GM23338 (cell line): ENCODE measurements around the gene GRM8. TPM values are rescaled to one million over a fixed set of nuclear protein-coding genes. Genes with fewer than 3 reads are reported as not detected.

Experiments
- ATAC-seq: fragments of 200-7000 bp; cut with Tn5 transposase; 3 replicates; pipeline ENCODE4 v1.9.1; 2020
- DNase-seq: peaks from one replicate; pipeline ENCODE4 v3.0.0-alpha.2; 2015; ENCODE audit warnings: low spot score
- H2AFZ ChIP-seq: fragments of 200-600 bp; sonication (generic); 2 replicates; pipeline ENCODE4 v1.8.0; 2016; ENCODE audit warnings: antibody characterized with exemption, mild to moderate bottlenecking, moderate library complexity
- H3F3A ChIP-seq: fragments of 200-600 bp; sonication (generic); replicated peaks from 2 replicates; pipeline ENCODE4 v1.8.0; 2017; ENCODE audit warnings: antibody characterized with exemption, mixed run types, low read depth
- H3K27ac ChIP-seq: fragments of 200-600 bp; sonication (generic); 2 replicates; pipeline ENCODE4 v1.6.1; 2016; ENCODE audit warnings: low read depth
- H3K27me3 ChIP-seq: fragments of 200-600 bp; sonication (generic); 2 replicates; pipeline ENCODE4 v1.8.0; 2016; ENCODE audit warnings: mild to moderate bottlenecking, mixed run types, moderate library complexity; ENCODE audit not compliant: insufficient read depth
- H3K36me3 ChIP-seq: fragments of 200-600 bp; sonication (generic); 2 replicates; pipeline ENCODE4 v1.8.0; 2016; ENCODE audit warnings: mild to moderate bottlenecking; ENCODE audit not compliant: insufficient read depth
- H3K4me1 ChIP-seq: fragments of 200-600 bp; sonication (generic); 2 replicates; pipeline ENCODE4 v1.8.0; 2016; ENCODE audit warnings: mild to moderate bottlenecking, moderate library complexity; ENCODE audit not compliant: insufficient read depth
- H3K4me2 ChIP-seq: fragments of 200-600 bp; sonication (generic); 2 replicates; pipeline ENCODE4 v1.7.1; 2017; ENCODE audit warnings: mixed run types
- H3K4me3 ChIP-seq: fragments of 200-600 bp; sonication (generic); 2 replicates; pipeline ENCODE4 v1.6.1; 2016; ENCODE audit warnings: mixed run types
- H3K79me2 ChIP-seq: fragments of 200-600 bp; sonication (generic); replicated peaks from 2 replicates; pipeline ENCODE4 v1.8.0; 2017; ENCODE audit warnings: mild to moderate bottlenecking; ENCODE audit not compliant: insufficient read depth
- H3K9me2 ChIP-seq: fragments of 200-600 bp; sonication (generic); 2 replicates; pipeline ENCODE4 v1.8.0; 2017; ENCODE audit not compliant: insufficient read depth
- H4K20me1 ChIP-seq: fragments of 200-600 bp; sonication (generic); replicated peaks from 2 replicates; pipeline ENCODE4 v1.8.0; 2017; ENCODE audit warnings: mild to moderate bottlenecking; ENCODE audit not compliant: insufficient read depth
- H3K27ac Mint-ChIP-seq: 2 replicates; pipeline ENCODE4 v1.8.0; 2020; ENCODE audit warnings: inconsistent platforms, mild to moderate bottlenecking, moderate library complexity, mixed read lengths
- H3K27me3 Mint-ChIP-seq: 3 replicates; pipeline ENCODE4 v1.8.0; 2022; ENCODE audit warnings: low read depth, mild to moderate bottlenecking, moderate library complexity, mixed read lengths, inconsistent platforms; ENCODE audit not compliant: insufficient read depth, poor library complexity
- H3K36me3 Mint-ChIP-seq: 3 replicates; pipeline ENCODE4 v1.8.0; 2021; ENCODE audit warnings: low read depth, mild to moderate bottlenecking, inconsistent platforms, moderate library complexity, mixed read lengths
- H3K4me1 Mint-ChIP-seq: 3 replicates; pipeline ENCODE4 v1.8.0; 2020; ENCODE audit warnings: mild to moderate bottlenecking, inconsistent platforms, mixed read lengths
- H3K4me3 Mint-ChIP-seq: 3 replicates; pipeline ENCODE4 v1.8.0; 2021; ENCODE audit warnings: moderate library complexity, mild to moderate bottlenecking, inconsistent platforms, mixed read lengths
- H3K9me3 Mint-ChIP-seq: 3 replicates; pipeline ENCODE4 v1.8.0; 2020; ENCODE audit warnings: moderate library complexity, mild to moderate bottlenecking, inconsistent platforms, mixed read lengths
- EZH2 ChIP-seq: fragments of 200-600 bp; sonication (generic); IDR thresholded peaks from one replicate; pipeline ENCODE4 v1.8.0; 2017; ENCODE audit warnings: antibody characterized with exemption, mild to moderate bottlenecking, low read depth; ENCODE audit not compliant: unreplicated experiment
- EZH2phosphoT487 ChIP-seq: fragments of 200-600 bp; sonication (generic); IDR thresholded peaks from one replicate; pipeline ENCODE4 v1.8.1; 2018; ENCODE audit warnings: antibody characterized with exemption; ENCODE audit not compliant: unreplicated experiment
- NANOG ChIP-seq: IDR thresholded peaks from 2 replicates; pipeline ENCODE4 v1.6.1; 2016; ENCODE audit warnings: antibody characterized with exemption, borderline replicate concordance
- ZNF114 ChIP-seq: fragments of 250-450 bp; sonication (Bioruptor Pico); IDR thresholded peaks from 2 replicates; pipeline ENCODE4 v1.5.0; 2020; ENCODE audit warnings: mild to moderate bottlenecking, moderate library complexity
- polyA plus RNA-seq: library from polyadenylated mRNA; unstranded; fragments of >200 nt; fragmentation: Nextera tagmentation; extraction: Ambion mirVana; gene quantifications from 2 replicates; pipeline ENCODE4 v1.2.1, GENCODE V29; 2016
- total RNA-seq: library from RNA; depleted of rRNA; stranded (reverse); fragments of >200 nt; shearing (Covaris generic); gene quantifications from 2 replicates; pipeline ENCODE4 v1.2.3, GENCODE V29; 2014
- TF ChIP-seq, protein P1 (sequence below): IDR thresholded peaks from one replicate; pipeline ENCODE4 v1.6.1; 2018; ENCODE audit warnings: antibody characterized with exemption; ENCODE audit not compliant: unreplicated experiment
- TF ChIP-seq, protein P2 (sequence below): fragments of 250-450 bp; sonication (Bioruptor Pico); IDR thresholded peaks from 2 replicates; pipeline ENCODE4 v1.5.0; 2020; ENCODE audit warnings: mild to moderate bottlenecking, moderate library complexity

GRM8 gene
- total and polyA plus RNA-seq, 2 experiments from 2014 or later: 1.9 to 6.6 TPM

DNA sequence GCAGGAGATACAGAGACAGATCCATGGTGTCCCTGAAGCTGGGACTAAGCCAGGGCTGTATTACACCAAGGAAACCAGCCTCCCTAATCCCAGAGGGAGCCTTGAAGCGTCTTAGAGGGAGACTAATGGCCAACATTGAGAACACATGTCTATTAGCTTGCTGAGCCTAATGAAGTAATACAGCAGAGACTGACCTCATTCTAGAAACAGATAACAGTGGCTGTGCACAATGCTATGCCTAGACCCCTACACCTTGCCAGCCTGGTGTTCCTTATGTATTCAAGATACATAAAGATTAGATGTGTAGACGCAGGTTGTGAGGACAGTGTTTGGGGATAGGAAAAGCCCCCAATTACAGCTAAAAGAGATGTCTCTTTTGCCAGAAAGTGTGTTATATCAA lies 19.1 kb downstream of the GRM8 start (continued):
- TF ChIP-seq, protein P1, sequence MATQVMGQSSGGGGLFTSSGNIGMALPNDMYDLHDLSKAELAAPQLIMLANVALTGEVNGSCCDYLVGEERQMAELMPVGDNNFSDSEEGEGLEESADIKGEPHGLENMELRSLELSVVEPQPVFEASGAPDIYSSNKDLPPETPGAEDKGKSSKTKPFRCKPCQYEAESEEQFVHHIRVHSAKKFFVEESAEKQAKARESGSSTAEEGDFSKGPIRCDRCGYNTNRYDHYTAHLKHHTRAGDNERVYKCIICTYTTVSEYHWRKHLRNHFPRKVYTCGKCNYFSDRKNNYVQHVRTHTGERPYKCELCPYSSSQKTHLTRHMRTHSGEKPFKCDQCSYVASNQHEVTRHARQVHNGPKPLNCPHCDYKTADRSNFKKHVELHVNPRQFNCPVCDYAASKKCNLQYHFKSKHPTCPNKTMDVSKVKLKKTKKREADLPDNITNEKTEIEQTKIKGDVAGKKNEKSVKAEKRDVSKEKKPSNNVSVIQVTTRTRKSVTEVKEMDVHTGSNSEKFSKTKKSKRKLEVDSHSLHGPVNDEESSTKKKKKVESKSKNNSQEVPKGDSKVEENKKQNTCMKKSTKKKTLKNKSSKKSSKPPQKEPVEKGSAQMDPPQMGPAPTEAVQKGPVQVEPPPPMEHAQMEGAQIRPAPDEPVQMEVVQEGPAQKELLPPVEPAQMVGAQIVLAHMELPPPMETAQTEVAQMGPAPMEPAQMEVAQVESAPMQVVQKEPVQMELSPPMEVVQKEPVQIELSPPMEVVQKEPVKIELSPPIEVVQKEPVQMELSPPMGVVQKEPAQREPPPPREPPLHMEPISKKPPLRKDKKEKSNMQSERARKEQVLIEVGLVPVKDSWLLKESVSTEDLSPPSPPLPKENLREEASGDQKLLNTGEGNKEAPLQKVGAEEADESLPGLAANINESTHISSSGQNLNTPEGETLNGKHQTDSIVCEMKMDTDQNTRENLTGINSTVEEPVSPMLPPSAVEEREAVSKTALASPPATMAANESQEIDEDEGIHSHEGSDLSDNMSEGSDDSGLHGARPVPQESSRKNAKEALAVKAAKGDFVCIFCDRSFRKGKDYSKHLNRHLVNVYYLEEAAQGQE: no peak
- no peak for TF ChIP-seq EZH2

DNA sequence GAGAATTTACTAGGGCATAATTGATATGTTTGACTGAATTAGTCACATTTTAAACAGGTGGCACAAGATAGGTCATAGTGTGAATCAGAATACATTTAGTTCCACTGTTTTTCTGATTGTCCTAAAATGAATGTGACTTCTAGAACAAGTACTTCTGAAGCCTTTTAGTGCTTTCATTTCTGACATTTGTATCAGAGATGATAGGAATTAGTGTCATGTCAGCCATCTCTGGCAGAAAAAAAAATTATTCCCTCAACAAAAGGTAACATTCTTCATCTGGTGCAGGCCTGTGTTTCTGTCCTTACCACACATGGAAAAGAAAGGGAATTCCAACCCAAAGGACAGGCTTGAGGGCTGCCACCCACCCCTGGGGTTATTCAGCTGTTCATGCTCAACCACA lies 21.3 kb downstream of the GRM8 start:
- Histone ChIP-seq H4K20me1 (no peaks in the 10 kb centered on the region), H3F3A (no peaks in the 10 kb centered on the region), H3K9me2 (no peaks in the 10 kb centered on the region), H3K4me3 (no peak overlapping the region), H3K79me2 (no peaks in the 10 kb centered on the region), H2AFZ (no peak overlapping the region), H3K36me3 (no peaks in the 10 kb centered on the region), H3K4me2 (no peak overlapping the region), H3K4me1 (no peaks in the 10 kb centered on the region; the same call in none of the 2 replicates), H3K27me3 (no peaks in the 10 kb centered on the region), H3K27ac (no peak overlapping the region)
- DNase-seq (no peak), ATAC-seq (no peak)
- Mint-ChIP-seq H3K4me1 (peaks cover 24% of the 10 kb centered on the region), H3K4me3 (no peak overlapping the region), H3K36me3 (no peaks in the 10 kb centered on the region), H3K9me3 (no peaks in the 10 kb centered on the region), H3K27me3 (peaks cover 1% of the 10 kb centered on the region), H3K27ac (no peak overlapping the region)
- TF ChIP-seq NANOG: no peak

- no peaks in the 10 kb centered on the region for H3K27me3 ChIP-seq
- H3K4me3 Mint-ChIP-seq: no peak overlapping the region
- no peaks in the 10 kb centered on the region for H3K79me2 ChIP-seq
- H3K9me2 ChIP-seq: no peaks in the 10 kb centered on the region
- peaks cover 29% of the 10 kb centered on the region for H3K4me1 Mint-ChIP-seq
- no peaks in the 10 kb centered on the region for H3K36me3 ChIP-seq
- H3K36me3 Mint-ChIP-seq: no peaks in the 10 kb centered on the region
- no peak overlapping the region for H3K27ac Mint-ChIP-seq
- H3K4me2 ChIP-seq: no peak overlapping the region
- H3F3A ChIP-seq: no peaks in the 10 kb centered on the region
- no peak overlapping the region for H3K27ac ChIP-seq
- no peaks in the 10 kb centered on the region; the same call in none of the 2 replicates for H3K4me1 ChIP-seq
- DNase-seq: no peak
- H3K4me3 ChIP-seq: no peak overlapping the region
- 0 out of 2 replicates have a peak overlapping the region, but pooled peaks have one; percentile 20 for H2AFZ ChIP-seq
- H3K27me3 Mint-ChIP-seq: peaks cover 1% of the 10 kb centered on the region
- no peaks in the 10 kb centered on the region for H3K9me3 Mint-ChIP-seq
- no peak for ATAC-seq
- no peaks in the 10 kb centered on the region for H4K20me1 ChIP-seq
- TF ChIP-seq EZH2phosphoT487 (no peak), ZNF114 (CRISPR knock-in tag) (no peak)
- TF ChIP-seq, protein P2, sequence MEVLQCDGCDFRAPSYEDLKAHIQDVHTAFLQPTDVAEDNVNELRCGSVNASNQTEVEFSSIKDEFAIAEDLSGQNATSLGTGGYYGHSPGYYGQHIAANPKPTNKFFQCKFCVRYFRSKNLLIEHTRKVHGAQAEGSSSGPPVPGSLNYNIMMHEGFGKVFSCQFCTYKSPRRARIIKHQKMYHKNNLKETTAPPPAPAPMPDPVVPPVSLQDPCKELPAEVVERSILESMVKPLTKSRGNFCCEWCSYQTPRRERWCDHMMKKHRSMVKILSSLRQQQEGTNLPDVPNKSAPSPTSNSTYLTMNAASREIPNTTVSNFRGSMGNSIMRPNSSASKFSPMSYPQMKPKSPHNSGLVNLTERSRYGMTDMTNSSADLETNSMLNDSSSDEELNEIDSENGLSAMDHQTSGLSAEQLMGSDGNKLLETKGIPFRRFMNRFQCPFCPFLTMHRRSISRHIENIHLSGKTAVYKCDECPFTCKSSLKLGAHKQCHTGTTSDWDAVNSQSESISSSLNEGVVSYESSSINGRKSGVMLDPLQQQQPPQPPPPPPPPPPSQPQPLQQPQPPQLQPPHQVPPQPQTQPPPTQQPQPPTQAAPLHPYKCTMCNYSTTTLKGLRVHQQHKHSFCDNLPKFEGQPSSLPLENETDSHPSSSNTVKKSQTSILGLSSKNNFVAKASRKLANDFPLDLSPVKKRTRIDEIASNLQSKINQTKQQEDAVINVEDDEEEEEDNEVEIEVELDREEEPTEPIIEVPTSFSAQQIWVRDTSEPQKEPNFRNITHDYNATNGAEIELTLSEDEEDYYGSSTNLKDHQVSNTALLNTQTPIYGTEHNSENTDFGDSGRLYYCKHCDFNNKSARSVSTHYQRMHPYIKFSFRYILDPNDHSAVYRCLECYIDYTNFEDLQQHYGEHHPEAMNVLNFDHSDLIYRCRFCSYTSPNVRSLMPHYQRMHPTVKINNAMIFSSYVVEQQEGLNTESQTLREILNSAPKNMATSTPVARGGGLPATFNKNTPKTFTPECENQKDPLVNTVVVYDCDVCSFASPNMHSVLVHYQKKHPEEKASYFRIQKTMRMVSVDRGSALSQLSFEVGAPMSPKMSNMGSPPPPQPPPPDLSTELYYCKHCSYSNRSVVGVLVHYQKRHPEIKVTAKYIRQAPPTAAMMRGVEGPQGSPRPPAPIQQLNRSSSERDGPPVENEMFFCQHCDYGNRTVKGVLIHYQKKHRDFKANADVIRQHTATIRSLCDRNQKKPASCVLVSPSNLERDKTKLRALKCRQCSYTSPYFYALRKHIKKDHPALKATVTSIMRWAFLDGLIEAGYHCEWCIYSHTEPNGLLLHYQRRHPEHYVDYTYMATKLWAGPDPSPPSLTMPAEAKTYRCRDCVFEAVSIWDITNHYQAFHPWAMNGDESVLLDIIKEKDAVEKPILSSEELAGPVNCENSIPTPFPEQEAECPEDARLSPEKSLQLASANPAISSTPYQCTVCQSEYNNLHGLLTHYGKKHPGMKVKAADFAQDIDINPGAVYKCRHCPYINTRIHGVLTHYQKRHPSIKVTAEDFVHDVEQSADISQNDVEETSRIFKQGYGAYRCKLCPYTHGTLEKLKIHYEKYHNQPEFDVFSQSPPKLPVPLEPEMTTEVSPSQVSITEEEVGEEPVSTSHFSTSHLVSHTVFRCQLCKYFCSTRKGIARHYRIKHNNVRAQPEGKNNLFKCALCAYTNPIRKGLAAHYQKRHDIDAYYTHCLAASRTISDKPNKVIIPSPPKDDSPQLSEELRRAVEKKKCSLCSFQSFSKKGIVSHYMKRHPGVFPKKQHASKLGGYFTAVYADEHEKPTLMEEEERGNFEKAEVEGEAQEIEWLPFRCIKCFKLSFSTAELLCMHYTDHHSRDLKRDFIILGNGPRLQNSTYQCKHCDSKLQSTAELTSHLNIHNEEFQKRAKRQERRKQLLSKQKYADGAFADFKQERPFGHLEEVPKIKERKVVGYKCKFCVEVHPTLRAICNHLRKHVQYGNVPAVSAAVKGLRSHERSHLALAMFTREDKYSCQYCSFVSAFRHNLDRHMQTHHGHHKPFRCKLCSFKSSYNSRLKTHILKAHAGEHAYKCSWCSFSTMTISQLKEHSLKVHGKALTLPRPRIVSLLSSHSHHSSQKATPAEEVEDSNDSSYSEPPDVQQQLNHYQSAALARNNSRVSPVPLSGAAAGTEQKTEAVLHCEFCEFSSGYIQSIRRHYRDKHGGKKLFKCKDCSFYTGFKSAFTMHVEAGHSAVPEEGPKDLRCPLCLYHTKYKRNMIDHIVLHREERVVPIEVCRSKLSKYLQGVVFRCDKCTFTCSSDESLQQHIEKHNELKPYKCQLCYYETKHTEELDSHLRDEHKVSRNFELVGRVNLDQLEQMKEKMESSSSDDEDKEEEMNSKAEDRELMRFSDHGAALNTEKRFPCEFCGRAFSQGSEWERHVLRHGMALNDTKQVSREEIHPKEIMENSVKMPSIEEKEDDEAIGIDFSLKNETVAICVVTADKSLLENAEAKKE: no peak
Observed at GRCh38 chr7:127230192-127230925, 22.4 kb downstream of the GRM8 start.
